ENCODE results near the gene NMD3.
"Not testable (repeated sequence)": the region's sequence is repeated elsewhere in the genome, so short reads cannot be mapped to it uniquely, and the experiment has no call there.

The NMD3 gene

DNA sequence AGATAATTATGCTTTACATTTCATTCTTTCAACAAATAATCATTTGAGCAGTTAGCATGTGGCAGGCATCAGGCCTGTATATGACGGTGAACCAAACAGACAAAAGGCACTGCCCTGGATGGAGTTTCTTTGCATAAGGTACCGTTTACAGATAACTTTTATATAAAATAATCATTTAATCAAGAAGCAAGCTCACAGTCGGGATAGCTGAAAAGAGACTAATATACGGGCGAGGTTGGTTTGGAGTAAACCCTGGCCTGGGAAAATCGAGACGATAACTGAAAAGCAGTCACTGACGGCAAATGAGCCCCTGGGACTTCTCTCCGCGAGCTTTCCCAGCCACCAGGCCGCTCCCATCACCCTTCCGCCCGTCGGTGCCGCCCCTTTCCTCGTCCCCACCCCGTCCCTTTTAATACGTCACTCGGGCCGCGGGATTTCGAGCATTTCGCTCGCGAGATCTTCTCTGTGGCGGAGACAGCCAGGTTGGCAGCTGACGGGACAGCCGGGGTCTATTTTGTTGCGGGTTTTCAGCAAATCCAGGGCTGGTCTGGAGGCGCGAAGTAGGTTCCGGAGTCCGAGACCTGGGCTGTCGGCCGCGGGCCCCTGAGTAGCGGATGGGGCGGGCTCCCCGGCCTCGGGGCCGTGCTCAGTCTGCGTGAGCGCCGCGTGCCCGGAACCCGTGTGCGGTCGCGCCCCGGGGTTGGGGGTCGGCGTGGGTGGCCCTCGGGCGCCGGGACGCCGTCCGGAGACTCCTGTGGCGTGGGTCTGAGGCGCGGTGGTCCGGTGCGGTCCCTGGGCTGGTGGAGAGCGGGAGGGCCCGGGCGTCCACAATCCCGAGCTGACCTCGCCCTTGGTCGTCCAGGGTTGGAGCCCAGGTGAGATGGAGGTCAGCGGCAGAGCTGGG, at the start of gene NMD3:
NMD3 (plus strand) TSS at position 462 of the 904 bp plus-strand sequence. CDS start 703 bp downstream, outside the sequence.
- DNase-seq, result peak; percentile 48

DNA sequence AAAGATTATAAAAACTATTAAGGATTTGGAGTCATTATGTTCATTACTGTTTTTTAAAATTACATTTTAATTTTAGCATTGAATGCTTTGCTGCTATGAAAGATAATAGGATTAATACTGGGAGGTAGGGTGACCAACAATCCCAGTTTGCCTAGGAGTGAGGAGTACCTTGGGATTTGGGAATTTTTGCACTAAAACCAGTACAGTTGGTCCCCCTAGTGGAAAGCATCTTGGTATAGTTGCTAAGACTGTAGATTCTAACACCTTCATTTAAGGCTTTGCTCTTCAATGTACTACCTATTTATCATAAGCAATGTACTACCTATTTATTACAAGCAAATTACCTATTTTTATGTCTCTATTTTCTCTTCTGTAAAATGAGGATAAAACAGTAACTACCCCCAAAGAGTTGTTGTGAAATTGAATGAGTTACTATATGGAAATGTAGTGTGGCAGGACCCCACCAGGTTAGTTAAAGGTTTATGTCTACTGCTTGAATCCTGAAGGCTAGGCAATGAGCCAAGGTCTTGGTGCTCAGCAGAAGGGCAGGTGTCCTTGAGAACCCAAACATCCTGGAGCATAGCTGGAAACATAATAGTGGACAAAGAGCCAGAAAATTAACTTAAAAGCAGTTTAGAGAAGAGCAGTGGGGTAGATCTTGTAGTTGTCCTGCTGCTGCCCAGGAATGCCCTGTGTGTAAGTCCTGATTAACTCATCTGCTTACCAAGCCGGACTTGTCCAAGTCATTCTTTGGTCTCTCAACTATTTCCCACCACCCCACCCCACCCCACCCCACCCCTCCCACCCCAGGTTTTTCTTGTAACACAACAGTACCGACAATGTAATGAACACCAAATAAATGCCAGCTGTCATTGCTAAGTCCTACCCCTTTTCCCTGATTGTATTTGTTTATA, 49.2 kb upstream of the NMD3 start:
- DNase-seq, result no peak

DNA sequence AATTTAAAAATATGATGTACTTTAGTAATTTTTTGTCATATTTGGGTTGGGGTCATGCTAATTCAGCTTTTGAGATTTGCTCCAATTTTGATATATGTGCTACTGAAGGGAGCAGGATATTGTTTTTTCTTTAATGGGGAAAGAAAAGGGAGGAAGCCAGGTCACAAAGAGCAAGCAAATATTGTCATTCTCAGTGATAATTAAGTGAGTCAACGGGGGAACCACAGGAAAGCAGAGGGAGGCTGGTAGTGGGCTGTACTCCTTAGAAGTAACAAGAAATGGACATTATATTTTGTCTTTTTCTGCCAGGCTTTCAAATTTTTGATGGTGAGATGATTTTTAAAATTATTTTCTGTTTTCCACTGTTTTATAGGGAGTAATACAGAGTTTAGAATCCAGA, 45.6 kb upstream of the NMD3 start:
- no peak for DNase-seq

DNA sequence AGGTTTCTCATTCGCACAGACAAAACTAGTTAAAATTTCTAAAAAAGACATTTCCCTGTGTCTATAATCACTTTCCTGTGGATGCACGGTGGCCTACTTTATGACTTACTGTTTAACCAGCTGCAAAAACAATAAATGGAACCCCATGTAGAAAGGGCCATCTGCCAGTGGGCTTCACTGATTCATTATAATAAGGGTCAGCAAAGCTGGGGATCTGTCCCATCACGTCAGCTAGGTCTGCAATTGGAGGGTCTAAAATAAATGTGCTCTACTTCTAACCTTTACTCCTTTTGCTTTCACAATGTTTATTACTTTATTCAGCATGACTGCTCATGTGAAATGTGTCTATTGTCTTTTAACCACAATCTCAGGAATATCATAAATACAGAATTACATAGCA, 43.1 kb upstream of the NMD3 start:
- no peak for DNase-seq

DNA sequence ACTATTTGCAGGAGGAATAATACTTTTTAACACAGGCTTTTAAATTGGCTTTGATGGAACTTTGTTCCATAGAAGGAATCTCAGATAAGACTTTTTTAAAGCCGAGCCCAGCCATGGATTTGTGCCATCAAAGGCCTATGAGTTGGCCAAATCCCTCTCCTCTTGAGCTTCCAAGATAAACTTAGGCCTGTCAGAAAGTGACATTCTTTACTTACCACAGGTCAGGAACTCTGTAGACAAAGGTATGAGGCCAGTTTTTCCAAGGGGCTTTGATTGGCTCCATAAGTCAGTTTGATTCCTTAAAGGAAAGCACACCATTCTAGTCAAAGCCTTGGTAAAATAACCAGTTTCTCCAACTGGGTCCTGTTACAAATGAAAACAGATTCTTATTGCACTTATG, 39.7 kb upstream of the NMD3 start:
- not testable (repeated sequence) for DNase-seq

DNA sequence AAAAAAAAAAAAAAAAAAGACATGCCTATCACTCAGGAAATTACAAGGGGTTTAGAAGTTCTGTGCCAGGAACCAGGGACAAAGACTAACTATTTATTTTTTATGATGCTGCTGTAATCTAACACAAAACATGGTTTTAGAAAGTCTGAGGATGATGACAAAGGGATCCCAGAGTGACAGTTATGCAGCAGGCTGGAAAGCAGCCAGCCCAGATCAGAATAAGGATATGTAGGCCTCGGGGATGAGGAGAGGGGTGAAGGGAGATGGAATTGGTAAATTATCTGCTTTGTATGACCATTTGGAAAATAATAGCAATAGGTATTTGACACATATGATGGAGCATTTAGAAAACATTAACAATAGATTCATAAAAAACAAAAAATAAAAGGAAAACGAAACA, 34.1 kb upstream of the NMD3 start:
- no peak for DNase-seq

DNA sequence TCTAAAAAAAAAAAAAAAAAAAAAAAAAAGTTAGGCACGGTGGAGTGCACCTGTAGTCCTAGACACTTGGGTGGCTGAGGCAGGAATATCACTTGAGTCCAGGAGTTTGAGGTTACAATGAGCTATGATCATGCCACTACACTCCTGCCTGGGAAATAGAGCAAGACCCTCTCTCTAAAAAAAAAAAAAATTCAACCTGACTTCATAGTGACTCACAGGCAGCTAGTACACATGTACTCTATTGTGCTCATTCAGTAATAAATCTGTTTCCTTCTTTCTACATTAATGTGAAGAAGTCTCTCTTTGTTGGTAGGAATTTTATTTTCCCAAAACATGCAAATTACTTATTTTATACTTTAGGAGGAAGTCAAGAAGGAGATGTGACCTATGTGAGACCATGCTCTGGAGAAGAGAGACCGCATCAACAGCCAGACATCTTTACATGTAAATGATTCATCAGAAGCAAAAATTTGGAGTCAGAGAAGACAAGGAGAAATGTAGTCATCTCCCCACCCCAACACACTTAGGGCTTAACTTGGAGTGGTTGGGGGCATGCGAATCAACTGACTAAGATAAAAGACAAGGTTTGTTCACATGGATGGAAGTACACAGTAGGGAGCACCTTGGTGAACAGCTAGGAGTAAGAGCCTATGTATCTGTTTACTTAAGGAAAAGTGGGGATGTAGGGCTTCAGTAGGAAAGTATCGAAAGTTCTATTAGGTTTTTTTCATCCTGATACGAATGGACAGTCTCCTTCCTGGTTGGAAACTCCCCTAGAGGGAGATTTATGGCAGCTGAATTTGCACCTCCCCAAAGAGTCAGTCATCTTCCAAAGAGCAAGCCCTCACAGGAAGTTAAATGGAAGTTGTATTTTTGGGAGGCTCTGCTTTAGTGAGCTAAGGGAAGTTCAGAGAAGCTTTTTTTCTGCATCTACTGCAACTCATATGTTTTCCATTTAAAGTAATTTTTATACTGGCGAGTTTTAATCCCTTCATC, 23.0 kb upstream of the NMD3 start:
- DNase-seq, result no peak

DNA sequence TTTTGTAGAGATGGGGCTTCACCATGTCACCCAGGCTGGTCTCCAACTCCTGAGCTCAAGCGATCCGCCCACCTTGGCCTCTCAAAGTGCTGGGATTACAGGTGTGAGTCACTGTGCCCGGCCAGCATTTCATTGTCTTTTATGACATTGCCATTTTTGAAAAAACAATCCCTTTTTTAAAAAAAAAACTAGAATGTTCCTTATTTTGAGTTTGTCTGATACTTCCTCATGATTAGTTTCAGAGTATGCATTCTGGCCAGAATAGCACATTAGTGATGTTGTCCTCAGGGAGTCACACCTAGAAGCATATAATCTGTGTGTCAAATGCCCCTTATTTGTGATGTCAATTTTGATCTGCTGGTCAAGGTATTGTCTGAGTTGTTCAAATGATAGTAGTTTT, 21.2 kb upstream of the NMD3 start:
- no peak for DNase-seq

DNA sequence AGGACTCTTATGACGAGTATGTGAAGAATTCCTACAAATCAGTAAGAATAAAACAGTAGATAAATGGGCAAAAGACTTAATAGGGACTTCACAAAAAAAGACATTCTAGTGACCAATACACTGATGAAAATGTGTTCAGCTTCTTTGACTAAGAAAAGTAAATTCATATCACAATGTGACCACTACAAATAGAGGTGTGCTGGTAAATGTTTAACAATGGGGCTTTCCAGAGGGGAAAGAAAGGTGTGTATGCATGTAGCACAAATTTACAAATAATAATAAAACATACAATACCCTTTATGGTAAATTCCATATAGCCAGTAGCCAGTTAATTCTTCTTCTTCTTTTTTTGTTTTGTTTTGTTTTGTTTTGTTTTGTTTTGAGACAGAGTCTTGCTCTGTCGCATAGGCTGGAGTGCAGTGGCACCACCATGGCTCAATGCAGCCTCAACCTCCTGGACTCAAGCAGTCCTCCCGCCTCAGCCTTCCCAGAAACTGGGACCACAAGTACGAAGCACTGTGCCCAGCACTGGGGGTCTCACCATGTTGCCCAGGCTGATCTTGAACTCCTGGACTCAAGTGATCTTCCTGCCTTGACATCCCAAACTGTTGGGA, 17.5 kb upstream of the NMD3 start:
- DNase-seq, result no peak

DNA sequence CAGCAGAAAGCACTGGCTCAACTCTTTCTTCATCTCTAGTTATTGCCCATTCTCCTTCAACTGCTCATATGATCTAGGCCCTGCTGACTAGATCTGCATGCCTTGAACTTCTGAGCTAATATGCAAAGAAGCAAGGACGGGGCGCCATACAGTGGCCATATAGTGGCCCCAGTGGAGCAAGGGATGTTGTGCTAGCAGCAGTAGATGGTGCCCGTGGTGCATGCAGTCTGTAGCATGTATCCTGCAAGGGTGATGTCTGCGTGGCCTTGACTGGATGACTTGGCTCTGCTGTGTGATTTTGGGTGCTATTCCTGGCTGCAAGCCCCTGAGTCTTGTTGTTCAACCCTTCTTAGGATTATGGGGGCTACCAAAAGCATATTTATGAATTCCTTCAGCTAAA, 12.2 kb upstream of the NMD3 start:
- DNase-seq, result no peak

DNA sequence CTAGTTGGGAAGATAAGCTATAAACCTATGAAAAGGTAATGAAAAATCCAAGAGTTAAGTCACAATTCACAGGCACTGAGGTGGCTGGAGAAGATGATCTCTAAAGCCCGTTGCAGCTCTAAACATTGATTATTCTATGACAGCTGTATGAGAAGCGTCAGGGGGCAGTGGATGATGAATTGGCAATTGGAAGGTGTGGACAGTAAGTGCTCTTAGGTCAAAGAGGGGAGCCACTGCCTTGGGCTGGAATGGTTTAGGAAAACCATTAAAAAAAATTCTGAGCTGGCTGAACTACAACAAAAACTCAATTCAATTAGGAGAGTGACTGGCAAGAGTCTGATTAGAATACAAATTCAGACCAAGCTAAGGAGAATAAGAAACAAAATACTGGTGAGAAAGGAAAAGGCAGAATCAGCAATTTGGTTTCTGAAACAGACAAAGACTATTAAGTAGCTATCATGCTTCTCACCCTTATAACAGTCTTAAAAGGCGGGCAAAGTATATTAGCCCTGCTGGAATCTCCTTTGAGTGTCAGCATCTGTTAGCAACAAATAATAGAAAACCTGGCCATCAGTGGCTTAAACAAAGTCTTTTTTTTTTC, 8.8 kb upstream of the NMD3 start:
- no peak for DNase-seq

DNA sequence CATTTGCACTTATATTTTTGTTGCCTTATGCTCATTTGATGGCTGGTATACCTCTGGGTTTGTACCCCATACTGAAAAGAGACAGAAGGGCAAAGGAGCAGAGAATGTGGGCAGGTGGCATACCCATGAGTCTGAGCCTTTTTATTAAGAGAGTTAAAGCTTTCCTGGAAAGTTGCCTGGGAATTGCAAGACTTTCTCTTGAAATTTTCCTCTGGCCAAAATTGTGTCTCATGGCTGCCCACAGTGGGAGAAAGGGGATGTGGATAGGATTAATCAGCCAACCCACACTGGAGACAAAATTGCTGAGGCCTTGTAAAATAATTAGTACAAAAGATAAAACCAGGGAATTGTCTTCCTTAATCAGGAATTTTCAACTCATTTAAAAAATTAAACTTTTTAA, 8.2 kb upstream of the NMD3 start:
- DNase-seq, result no peak

DNA sequence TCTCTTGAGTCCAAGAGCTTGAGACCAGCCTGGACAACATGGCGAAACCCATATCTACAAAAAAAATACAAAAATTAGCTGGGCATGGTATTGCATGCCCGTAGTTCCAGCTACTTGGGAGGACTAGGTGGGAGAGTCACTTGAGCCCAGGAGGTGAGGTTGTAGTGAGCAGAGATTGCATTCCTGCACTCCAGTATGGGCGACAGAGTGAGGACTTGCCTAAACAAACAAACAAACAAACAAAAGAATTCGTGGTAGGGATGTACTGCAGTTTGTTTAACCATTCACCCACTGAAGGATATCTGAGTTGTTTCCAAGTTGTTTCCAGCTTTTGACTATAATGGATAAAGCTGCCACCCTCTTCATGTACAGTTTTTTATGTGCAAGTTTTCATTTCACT, 7.5 kb upstream of the NMD3 start:
- no peak for DNase-seq

DNA sequence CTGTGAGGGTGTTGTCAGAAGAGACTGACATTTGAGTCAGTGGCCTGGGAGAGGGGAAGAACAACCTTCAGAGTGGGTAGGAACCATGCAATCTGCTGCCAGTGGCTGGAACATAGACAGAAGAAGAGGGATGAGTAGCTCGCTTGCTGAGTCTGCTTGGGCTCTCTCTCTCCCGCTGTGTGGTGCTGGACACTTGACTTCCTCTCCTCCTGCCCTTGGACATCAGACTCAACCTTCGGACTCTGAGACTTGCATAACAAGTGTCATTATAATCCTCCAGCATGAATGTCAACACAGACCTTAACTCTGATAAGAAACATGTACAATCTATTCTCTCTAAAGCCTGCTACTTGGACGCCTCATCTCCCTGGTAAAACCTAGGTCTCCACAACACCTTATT, 5.9 kb upstream of the NMD3 start:
- no peak for DNase-seq

DNA sequence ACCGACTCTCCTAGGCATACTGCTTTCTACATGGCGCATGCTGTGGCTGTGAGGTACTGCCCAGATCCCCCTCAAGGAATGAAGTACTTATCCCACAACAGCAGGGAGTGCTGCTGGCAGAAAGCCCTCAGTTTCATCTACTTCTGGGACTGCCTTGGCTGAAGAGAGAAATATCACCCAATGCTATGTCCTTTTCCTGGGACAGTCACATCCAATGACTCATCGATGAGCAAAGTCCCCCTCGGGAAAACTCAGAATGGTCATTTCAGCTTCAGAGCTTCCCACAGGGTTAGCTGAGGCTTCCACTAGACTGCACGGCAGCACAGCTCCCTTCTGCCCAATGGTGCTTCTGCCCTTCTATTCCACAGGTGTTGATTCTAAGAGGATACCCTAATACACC, 3.6 kb upstream of the NMD3 start:
- DNase-seq, result no peak

DNA sequence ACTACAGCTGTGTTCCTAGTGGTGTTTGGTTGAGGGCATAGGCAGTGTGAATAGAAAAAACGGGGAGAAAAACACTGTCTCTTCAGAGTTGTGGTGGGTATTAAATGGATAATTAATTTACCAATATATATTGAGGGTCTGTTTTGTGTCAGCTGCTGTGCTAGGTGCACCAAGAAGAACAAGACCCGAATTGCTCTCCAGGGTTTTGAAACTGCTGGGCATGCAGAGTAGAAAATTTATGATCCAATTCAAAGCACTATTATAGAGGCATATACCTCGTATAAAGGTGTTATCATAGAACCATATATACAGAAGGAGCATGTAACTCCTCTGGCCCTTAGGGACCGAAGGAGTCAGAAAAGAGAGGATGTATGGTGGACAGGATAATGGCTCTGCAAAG, 1.6 kb upstream of the NMD3 start:
- no peak for DNase-seq

DNA sequence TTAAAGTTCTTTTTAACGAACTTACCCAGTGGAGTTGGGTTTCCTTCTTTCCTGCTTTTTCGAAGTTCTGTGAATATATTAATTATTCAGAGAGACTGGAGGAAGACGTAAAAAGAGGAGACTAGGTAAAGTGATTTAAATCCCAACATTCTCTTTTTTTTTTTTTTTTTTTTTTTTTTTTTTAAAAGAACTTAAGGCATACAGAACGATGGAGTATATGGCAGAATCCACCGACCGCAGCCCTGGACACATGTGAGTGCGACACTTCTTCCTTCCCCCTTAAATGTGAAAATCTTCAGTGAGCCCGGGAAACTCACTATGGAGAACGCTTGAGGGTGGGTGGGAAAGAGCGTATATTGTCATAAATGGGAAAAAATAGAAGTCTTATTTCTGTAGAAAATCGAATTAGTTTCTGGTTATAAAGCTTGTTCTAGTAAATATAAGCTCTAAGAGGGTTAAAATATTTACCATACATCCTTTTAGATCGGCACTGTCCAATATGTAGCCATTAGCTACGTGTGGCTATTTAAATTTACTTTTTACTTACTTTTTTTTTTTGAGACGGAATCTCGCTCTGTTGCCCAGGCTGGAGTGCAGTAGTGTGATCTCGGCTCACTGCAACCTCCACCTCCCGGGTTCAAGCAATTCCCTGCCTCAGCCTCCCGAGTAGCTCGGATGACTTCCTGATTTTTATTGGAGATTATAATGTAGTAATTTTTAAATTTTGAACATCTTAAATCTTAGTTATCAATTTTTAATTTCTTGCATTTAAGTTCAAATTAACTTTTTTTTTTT, 892 bp downstream of the NMD3 start:
- DNase-seq, result no peak

DNA sequence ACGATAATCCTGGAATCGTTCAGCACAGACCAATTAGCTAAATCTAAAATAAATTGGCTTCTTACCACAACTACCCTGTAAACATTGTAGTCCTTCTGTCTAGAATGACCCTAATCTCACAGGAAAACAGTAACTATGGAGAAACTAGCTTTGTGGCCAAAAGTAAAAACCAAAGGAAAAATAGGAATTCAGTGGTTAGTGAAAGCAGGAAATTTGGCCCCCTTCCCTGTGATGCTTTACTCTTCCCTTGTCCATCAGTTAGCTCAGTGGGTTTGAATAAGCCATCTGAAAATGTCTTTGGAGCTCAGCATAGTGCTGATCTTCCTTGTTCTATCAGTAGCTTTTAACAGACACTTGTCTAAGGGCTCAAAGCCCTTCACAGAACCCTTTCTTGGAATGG, 1.6 kb downstream of the NMD3 start:
- DNase-seq, result no peak

DNA sequence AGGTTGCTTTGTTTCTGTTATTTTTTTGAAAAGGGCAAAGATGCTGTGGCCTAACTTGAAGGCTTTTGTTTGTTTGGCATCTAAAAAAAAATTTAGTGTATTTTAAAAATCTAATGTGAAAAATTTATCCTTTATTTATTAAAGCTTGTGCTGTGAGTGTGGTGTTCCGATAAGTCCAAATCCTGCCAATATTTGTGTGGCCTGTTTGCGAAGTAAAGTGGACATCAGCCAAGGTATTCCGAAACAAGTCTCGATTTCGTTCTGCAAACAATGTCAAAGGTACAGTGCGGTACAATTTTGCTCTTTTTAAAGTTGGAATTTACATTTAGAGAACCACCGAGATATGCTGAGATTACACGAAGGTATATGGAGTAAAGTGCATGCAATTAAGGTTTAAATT, 3.7 kb downstream of the NMD3 start:
- DNase-seq, result no peak

DNA sequence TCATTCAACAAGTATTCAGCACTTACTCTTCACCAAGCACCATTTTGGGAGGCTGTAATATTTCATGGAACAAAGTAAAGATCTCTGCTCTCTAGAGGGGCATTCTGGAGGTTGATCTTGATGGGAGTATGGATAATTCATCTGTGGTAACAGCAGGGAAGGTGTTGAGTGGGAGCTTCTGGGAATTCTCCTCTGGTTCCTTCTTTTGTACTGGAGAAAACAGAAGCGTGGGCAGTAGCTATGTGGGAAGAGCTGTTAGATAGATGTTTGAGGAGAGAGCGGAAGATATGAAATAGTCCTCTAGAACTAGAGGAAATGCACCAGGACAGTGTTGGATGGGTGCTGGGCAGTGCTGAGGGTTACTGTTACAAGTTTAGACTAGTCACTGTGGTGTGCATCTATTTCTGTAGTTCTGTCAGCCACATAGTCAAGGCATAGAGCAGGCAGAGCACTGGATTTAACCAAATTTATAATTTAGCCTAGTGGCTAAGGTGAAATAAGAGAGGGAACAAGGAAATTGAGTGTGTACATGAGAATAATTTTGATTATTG, 9.6 kb downstream of the NMD3 start:
- DNase-seq, result no peak

DNA sequence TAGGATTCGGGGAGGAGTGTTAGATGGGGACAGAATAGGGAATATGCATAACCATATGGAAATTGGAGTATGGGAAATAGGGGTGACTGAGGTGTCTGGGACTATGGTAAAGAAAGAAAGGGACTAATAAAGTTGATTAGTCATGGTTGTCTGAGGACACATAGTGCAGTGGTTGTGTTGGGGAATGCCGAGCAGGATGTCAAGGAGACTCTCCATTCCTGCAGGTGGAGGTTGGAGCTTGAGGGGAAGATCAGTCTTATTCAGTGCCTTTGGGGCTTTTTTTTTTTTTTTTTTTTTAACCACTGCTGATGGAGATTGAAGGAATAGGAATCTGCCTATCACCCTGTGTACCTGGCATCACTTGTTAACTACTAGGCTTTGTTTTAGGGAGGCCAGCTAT, 10.8 kb downstream of the NMD3 start:
- DNase-seq, result no peak

Data from SIG-M5 (cell line).